HL-60 (cell line): ENCODE data around the gene UNCX.

Experiments used
- DNase-seq, 2 experiments: peaks; one replicate each; pipeline ENCODE4 v3.0.0-alpha.2; 2010 to 2020; ENCODE audit warnings: low read depth in 1 of 2, low spot score in 1 of 2
- H3K27ac ChIP-seq: fragments of 250-450 bp; sonication (Bioruptor Pico); replicated peaks from 2 replicates; pipeline ENCODE4 v1.5.1; 2020; ENCODE audit warnings: mild to moderate bottlenecking, moderate library complexity
- H3K27me3 ChIP-seq: fragments of 250-450 bp; sonication (Bioruptor Pico); 2 replicates; pipeline ENCODE4 v1.5.1; 2021; ENCODE audit warnings: mild to moderate bottlenecking, moderate library complexity; ENCODE audit not compliant: insufficient read depth, poor library complexity, severe bottlenecking
- H3K4me3 ChIP-seq: replicated peaks from 2 replicates; pipeline ENCODE4 v1.5.1; 2011; ENCODE audit warnings: mild to moderate bottlenecking, control low read depth, low read length; ENCODE audit not compliant: insufficient read depth
- GABPA ChIP-seq: IDR thresholded peaks from 2 replicates; pipeline ENCODE4 v1.6.1; 2012; ENCODE audit warnings: low read depth
- POLR2AphosphoS5 ChIP-seq: IDR thresholded peaks from 2 replicates; pipeline ENCODE4 v1.6.1; 2012; ENCODE audit warnings: low read depth
- SPI1 ChIP-seq: IDR thresholded peaks from 2 replicates; pipeline ENCODE4 v1.6.1; 2012; ENCODE audit warnings: low read depth, mild to moderate bottlenecking, borderline replicate concordance
- TF ChIP-seq, protein P1 (sequence below): IDR thresholded peaks from 2 replicates; pipeline ENCODE4 v1.6.1; 2012; ENCODE audit warnings: low read depth; ENCODE audit not compliant: insufficient replicate concordance
- TF ChIP-seq, protein P2 (sequence below): IDR thresholded peaks from one replicate; pipeline ENCODE4 v1.5.1; 2011; ENCODE audit warnings: low read length, control low read depth, inconsistent platforms; ENCODE audit not compliant: insufficient read depth

Gene UNCX

DNA sequence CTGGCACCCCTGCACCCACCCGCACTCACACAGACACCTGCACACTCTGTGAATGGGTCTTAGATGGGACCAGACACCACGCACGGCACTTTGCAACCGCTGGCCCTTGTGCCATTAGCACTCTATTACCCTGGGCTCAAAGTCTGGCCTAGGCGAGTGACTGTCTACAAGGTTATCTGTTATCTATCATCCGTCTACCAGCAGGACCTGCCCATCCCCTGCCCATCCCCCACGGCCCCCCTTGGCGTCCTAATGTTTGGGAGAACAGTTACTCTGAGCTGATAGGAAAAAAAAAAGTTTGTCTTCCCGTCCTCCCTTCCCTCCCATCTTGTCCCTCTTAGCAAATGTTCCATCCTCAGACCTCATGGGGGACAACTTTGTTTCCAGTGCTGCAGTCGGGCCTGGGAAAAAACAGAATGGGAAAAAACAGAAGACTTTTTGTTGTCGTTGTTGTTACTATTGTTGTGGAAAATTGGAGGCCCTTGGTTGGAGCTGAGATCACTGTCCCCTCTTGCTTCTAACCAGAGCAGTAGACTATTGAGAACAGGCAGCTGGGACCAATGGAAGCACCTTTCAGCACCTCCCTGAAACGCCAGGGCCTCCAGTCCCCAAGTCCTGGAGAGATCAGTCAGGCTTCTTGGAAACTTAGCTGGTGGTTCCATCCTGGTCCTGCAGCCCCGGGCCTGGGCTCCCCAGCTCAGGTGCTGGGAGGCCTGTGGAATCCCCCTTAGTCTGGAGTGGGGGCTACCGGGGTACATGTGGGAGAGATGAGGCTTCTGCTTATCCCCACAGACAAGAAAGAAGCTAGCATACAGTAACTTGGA lies 12.2 kb downstream of the UNCX start:
- Histone ChIP-seq H3K27me3 (peaks cover 78% of the 10 kb centered on the region), H3K27ac (no peak overlapping the region), H3K4me3 (no peak overlapping the region)
- DNase-seq, result no peak
- TF ChIP-seq GABPA, result no peak
- no peak for TF ChIP-seq SPI1
- TF ChIP-seq, protein P1, sequence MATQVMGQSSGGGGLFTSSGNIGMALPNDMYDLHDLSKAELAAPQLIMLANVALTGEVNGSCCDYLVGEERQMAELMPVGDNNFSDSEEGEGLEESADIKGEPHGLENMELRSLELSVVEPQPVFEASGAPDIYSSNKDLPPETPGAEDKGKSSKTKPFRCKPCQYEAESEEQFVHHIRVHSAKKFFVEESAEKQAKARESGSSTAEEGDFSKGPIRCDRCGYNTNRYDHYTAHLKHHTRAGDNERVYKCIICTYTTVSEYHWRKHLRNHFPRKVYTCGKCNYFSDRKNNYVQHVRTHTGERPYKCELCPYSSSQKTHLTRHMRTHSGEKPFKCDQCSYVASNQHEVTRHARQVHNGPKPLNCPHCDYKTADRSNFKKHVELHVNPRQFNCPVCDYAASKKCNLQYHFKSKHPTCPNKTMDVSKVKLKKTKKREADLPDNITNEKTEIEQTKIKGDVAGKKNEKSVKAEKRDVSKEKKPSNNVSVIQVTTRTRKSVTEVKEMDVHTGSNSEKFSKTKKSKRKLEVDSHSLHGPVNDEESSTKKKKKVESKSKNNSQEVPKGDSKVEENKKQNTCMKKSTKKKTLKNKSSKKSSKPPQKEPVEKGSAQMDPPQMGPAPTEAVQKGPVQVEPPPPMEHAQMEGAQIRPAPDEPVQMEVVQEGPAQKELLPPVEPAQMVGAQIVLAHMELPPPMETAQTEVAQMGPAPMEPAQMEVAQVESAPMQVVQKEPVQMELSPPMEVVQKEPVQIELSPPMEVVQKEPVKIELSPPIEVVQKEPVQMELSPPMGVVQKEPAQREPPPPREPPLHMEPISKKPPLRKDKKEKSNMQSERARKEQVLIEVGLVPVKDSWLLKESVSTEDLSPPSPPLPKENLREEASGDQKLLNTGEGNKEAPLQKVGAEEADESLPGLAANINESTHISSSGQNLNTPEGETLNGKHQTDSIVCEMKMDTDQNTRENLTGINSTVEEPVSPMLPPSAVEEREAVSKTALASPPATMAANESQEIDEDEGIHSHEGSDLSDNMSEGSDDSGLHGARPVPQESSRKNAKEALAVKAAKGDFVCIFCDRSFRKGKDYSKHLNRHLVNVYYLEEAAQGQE, result no peak
- TF ChIP-seq, protein P2, sequence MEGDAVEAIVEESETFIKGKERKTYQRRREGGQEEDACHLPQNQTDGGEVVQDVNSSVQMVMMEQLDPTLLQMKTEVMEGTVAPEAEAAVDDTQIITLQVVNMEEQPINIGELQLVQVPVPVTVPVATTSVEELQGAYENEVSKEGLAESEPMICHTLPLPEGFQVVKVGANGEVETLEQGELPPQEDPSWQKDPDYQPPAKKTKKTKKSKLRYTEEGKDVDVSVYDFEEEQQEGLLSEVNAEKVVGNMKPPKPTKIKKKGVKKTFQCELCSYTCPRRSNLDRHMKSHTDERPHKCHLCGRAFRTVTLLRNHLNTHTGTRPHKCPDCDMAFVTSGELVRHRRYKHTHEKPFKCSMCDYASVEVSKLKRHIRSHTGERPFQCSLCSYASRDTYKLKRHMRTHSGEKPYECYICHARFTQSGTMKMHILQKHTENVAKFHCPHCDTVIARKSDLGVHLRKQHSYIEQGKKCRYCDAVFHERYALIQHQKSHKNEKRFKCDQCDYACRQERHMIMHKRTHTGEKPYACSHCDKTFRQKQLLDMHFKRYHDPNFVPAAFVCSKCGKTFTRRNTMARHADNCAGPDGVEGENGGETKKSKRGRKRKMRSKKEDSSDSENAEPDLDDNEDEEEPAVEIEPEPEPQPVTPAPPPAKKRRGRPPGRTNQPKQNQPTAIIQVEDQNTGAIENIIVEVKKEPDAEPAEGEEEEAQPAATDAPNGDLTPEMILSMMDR, result no peak
- TF ChIP-seq POLR2AphosphoS5, result no peak

DNA sequence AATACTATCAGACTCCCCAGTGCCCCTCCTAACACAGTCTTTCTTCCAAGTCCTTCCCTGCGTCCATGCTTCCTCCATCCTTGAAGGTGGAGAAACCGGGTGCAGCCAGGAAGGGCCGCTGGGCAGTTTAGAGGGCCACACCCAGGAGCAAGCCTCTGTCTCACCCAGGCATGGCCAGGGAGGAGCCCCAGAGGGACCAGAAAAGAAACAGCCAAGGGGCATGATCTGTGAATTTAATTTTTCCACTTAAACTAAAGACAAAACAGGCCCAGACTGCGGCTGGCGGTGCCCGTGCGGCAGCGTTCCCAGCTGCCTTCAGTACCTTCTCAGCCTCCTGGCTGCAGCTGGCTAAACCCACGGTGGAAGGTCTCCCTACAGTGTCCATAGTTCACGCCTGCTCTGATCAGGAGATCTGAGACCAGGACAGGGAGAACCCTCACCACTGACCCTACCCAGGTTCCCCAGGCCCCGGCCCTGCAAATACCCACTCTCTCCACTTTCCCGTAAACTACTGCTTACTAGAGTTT lies 12.9 kb downstream of the UNCX start:
- no peak for DNase-seq
- H3K27me3 ChIP-seq, result peaks cover 81% of the 10 kb centered on the region

DNA sequence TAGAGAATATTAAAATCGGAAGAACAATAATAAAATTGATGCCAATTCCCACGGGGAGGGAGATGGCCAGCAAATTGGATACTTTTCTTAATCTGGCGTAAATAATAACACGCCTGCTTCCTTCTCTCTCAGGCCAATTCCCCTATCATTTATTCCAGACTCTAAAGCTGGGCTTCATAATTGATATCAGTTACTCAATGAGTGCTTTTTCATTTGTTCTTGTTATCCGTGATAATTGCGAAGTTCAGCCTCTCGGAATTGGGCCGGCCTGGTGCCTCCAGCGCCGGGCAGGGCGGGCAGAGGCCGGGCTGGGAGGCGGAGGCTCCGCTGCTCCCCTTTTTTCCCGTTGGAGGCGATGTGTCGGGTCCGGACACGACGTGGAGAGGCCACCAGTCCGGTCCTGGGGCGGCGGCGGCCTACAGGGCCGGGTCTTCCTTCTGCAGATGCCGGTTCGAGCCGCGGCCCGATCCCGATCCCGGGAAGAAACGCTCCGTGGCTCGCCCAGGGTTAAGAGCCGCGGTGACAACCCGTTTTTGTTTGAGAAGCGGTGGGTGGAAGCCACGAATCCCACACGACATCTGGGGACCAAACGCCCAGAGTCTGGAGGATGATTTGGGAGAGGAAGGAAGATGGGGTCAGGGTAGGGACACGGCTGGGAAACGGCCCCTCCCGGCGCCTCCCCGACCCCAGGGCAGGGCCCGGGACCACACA lies 13.6 kb downstream of the UNCX start:
- TF ChIP-seq, protein P1, result no peak
- TF ChIP-seq, protein P2, result no peak
- TF ChIP-seq SPI1 (no peak), POLR2AphosphoS5 (no peak), GABPA (no peak)
- H3K27me3 ChIP-seq, result peaks cover 75% of the 10 kb centered on the region
- H3K27ac ChIP-seq, result no peak overlapping the region
- DNase-seq, result no peak
- H3K4me3 ChIP-seq, result no peak overlapping the region

More for the DNA sequence above, 12.9 kb downstream of the UNCX start:
- Histone ChIP-seq H3K4me3 (no peak overlapping the region), H3K27ac (no peak overlapping the region)
- TF ChIP-seq, protein P1, result no peak
- TF ChIP-seq GABPA, result no peak
- no peak for TF ChIP-seq SPI1
- TF ChIP-seq, protein P2, result no peak
- TF ChIP-seq POLR2AphosphoS5, result no peak
